Adipose tissue (tissue), 3 donors: Measurements from ENCODE around the gene CUTA. TPM values are rescaled to one million over a fixed set of nuclear protein-coding genes. Genes with fewer than 3 reads are reported as not detected.
"Not testable (repeated sequence)": the region's sequence is repeated elsewhere in the genome, so short reads cannot be mapped to it uniquely, and the experiment has no call there.

Source experiments
- H3K27ac ChIP-seq: one replicate; pipeline ENCODE4 v1.5.1; 2013; ENCODE audit warnings: low read depth, low read length
- WGBS, 3 donors: extraction: QIAGEN DNeasy Blood & Tissue Kit; methylation state at CpG; one replicate each; pipeline ENCODE4 v1.1.7; 2013; 5-methylcytosine and 5-hydroxymethylcytosine counted together
- polyA plus RNA-seq, 3 donors: library from polyadenylated mRNA; stranded (reverse); fragments of 200-250 nt; gene quantifications; one replicate each; pipeline ENCODE4 v1.2.3, GENCODE V29; 2013
- donor health status: healthy with polysubstance abuse.
- donor health status: Bipolar disorder and iron deficiency.
- donor health status: healthy.

Gene CUTA
- polyA plus RNA-seq, 3 donors, result 123 to 153 (median 148) TPM

- no peak overlapping the region for H3K27ac ChIP-seq
- WGBS, 3 donors, result 88 to 89% (median 88%) methylated on average over 10 of the region's 10 CpGs
Measured at GRCh38 chr6:33412140-33413009, 5.5 kb downstream of the CUTA start.

- no peak overlapping the region for H3K27ac ChIP-seq
- WGBS, 3 donors, result 53 to 58% (median 53%) methylated on average over 6 of the region's 6 CpGs
Measured at GRCh38 chr6:33411632-33412005, 6.3 kb downstream of the CUTA start.

DNA sequence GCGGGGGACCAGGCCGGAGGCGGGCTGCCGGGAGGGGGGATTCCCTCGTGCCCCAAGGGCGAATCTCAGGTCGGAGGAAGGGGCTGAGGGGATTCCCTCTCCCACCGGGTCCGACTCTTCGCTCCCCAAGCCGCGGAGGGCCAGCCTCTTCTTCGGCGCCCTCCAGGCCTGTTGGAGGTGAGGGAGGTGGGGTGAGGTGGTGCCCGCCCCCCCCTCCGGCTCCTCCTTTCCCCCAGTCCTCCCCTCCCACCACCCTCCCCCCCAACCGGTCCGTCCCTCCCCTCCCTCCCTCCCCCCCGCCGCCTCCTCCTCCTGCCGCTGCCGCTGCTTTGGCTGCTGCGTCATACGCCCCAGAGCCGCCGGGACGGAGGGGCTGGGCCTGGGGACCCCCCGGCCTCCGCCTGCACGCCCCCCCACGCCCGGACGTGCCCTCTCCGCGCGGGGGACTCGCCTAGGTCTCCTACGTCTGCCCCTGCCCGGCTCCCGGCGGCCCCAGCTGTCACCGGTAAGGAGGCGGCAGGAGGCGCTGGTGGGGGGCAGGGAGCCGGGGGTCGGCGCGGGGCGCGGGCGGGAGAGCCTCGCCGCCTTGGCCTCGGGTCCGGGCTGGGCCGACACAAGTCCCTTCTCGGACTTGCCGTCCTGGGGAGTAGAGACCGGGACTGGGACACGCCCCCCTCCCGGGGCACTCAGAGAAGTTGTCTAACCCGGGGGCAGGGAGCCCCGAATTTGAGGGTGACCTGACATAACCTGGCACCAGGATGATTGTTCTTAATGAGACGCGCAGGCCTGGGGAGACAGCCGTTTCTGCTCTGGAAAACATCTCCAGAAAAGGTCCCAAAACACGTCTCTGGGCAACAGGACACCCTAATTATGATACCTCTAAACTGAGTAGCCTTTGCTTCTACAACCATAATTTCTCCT is 6.9 kb downstream of the CUTA start, which contains the start of gene PHF1:
TSS of gene PHF1 (plus strand) at position 304 of the 921 bp plus-strand sequence. CDS start 1,250 bp downstream, outside the sequence.
- WGBS, 3 donors, result 0 to 1% (median 1%) methylated on average over 37 to 60 of the region's 67 CpGs
- peak within 1 kb of the TSS; percentile 91 for H3K27ac ChIP-seq

GRCh38 chr6:33410050-33410710 is 7.7 kb downstream of the CUTA start:
- peak overlapping the region; percentile 55 for H3K27ac ChIP-seq
- WGBS, 3 donors, result 0 to 1% (median 1%) methylated on average over 56 to 65 of the region's 65 CpGs

DNA sequence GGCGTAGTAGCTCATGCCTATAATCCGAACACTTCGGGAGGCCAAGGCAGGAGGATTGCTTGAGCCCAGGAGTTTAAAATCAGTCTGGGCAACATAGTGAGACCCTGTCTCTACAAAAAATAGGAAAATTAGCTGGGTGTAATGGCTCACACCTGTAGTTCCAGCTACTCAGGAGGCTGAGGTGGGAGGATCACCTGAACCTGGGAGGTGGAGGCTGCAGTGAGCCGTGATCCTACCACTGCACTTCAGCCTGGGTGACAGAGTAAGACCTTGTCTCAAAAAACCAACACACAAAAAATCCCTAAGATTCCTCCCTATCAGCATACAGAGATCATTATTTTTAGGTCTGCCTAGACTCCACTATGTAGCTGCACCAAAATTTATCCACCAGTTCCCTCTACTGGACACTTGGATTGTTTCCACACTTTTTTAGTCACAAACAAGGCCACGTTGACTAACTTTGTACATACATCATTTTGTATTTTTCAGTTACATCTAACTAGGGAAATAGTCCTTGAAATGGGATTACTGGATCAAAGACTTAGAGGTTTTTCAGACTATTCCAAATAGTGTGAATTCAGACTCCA is 10.7 kb downstream of the CUTA start:
- WGBS, 3 donors, result 77 to 79% (median 78%) methylated on average over 5 of the region's 5 CpGs
- H3K27ac ChIP-seq, result no peak overlapping the region

DNA sequence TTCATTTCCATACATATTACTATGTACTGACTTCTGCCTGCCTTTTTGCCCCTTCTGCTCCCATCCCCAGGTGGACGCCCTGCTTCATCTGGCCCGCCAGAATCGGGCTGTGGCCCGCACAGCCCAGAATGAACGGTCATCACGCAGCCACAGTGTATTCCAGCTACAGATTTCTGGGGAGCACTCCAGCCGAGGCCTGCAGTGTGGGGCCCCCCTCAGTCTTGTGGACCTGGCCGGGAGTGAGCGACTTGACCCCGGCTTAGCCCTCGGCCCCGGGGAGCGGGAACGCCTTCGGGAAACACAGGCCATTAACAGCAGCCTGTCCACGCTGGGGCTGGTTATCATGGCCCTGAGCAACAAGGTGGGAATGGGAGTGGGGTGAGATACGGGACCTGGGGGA is 11.8 kb downstream of the CUTA start:
- WGBS, 3 donors, result 94 to 96% (median 96%) methylated on average over 17 of the region's 17 CpGs
- H3K27ac ChIP-seq, result no peak overlapping the region

- no peak overlapping the region for H3K27ac ChIP-seq
- WGBS, 3 donors, result 89 to 96% (median 92%) methylated on average over 15 of the region's 15 CpGs
Measured at GRCh38 chr6:33405386-33405940, 12.4 kb downstream of the CUTA start.

- no peak overlapping the region for H3K27ac ChIP-seq
- 90 to 98% (median 92%) methylated on average over 17 of the region's 17 CpGs for WGBS, 3 donors
Measured at GRCh38 chr6:33404884-33405283, 13.0 kb downstream of the CUTA start.

DNA sequence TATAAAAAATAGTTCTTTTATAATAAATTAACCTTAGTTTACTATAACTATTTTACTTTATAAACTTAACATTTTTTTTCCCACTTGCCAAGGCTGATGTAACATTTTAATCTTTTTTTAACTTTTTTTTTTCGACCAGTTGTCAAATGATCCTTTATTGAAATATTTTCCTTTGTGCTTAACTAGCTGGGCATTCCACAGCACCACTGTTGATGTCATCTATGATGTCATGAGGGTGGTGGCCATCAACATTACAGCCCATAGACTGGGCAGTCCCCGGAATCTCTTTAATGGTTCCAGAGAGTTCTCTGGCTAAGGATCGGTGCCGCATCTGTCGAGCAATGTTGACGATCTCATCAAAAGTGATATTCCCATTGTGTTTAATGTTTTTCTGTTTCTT is 18.0 kb downstream of the CUTA start:
- H3K27ac ChIP-seq, result not testable (repeated sequence)
- 87 to 95% (median 95%) methylated on average over 6 of the region's 6 CpGs for WGBS, 3 donors

DNA sequence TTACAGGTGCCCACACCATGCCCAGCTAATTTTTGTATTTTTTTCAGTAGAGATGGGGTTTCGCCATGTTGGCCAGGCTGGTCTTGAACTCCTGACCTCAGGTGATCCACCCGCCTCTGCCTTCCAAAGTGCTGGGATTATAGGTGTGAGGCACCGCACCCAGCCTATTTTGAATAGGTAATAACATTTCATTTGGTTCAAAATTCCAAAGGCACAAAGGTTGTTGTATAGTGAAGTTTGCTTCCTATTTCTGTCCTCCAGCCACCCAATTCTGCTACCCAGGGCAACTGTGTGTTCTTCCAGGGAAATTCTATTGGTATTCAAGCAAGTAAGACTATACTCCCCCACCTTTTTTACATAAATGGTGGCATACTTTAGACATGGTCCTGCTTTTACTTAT is 19.3 kb downstream of the CUTA start:
- 90 to 97% (median 95%) methylated on average over 3 of the region's 3 CpGs for WGBS, 3 donors
- not testable (repeated sequence) for H3K27ac ChIP-seq

DNA sequence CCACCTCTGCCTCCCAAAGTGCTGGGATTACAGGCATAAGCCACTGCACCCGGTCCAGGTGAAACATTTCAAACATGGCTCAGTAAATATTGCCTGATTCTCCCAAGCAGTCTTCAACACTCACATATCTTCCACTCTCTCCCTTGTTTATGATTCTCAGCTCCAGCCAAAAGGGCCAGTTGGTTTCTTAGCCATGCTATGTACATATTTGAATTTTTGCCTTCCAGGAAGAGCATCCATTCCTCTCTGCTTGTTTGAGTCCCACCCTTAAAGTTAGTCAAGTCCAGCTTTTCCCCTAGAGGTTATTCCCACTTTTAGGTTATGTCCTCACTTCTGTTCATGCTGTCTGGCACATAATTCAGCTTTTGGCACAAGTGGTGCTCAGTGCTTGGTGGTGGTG is 20.4 kb downstream of the CUTA start:
- 83 to 89% (median 86%) methylated on average over 1 of the region's 1 CpG for WGBS, 3 donors
- no peak overlapping the region for H3K27ac ChIP-seq

- H3K27ac ChIP-seq, result no peak overlapping the region
- 52 to 64% (median 59%) methylated on average over 3 of the region's 3 CpGs for WGBS, 3 donors
Measured at GRCh38 chr6:33392979-33393378, 24.9 kb downstream of the CUTA start.

GRCh38 chr6:33392595-33392948 is 25.3 kb downstream of the CUTA start:
- WGBS, 3 donors, result 36 to 47% (median 44%) methylated on average over 5 of the region's 5 CpGs
- no peak overlapping the region for H3K27ac ChIP-seq

DNA sequence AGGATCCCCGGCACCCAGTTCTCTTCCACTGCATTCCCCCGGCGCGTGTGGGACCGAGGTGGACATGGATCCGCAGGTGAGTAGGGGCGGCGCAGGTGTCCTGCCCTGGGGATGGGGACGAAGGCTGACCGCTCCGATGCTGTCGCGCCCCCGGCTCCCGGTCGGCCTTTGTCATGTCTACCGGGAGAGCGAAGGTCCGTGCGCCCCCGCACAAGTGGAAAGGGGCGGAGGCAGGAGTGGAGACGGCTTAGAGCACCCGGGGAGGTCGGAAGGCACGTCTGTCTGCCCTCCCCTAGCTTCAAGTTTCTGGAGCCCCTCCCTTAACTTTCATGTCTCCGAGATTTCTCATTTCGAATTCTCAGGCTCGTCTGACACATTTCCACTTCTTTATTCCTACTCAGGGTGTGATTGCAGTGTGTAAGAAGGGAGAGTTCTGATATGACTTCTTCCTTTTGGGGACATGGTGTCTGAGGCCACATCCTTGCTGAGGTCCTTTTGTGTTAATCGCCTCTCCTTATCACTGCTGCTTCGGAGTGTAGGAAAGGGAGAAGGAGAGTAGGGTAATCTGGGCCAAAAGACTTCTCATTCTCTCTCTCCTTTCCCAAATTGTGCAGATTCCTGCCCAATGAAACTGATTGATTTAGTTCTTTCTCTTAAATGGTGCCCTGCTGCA is 25.8 kb downstream of the CUTA start:
- H3K27ac ChIP-seq, result no peak overlapping the region
- 0% methylated on average over 31 of the region's 31 CpGs for WGBS, 3 donors

GRCh38 chr6:33391278-33391921 is 26.5 kb downstream of the CUTA start, which contains the start of gene KIFC1:
Gene KIFC1 (plus strand): TSS chr6:33391823. CDS start chr6:33391986, 163 bp downstream.
- peak within 1 kb of the TSS; percentile 38 for H3K27ac ChIP-seq
- WGBS, 3 donors, result 0 to 1% (median 1%) methylated on average over 63 to 67 of the region's 67 CpGs

DNA sequence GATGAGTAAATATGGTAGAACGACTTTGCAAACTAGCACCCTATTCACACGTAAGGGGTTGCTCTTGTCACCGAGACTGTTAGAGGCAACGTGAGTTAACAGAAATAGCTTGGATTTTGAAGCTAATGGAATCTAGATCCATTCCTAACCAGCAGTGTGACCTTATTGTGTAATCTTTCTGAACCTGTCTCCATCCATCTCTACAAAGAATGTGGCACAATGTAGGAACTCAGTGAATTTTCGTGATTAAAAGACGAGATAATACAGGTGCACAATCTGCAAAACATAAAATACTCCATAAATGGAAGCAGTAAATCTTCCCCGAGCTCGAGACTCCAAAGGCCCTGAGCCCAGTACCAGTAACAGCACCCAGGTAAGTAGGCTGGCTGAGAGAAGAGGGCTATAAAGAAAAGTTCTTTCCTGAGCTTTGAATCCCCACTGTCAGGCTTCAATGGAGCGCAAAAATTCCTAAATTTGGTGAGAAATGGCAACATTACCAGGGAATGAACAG is 27.1 kb downstream of the CUTA start:
- whole genome bisulfite sequencing, 3 donors, result 74 to 82% (median 80%) methylated on average over 9 of the region's 9 CpGs

GRCh38 chr6:33390173-33390572 is 27.7 kb downstream of the CUTA start:
- no peak overlapping the region for H3K27ac ChIP-seq
- WGBS, 3 donors, result 72 to 90% (median 74%) methylated on average over 2 of the region's 2 CpGs

More for the DNA sequence above, 27.1 kb downstream of the CUTA start:
- H3K27ac ChIP-seq, result peak overlapping the region; percentile 38
